RCC 7860 (cell line): ENCODE data around the gene APOO.

Experiments used
- DNase-seq: peaks from one replicate; pipeline ENCODE4 v3.0.0-alpha.2; 2015; ENCODE audit warnings: low spot score
- FAIRE-seq: peaks from 2 replicates; lab custom pipeline; 2012; peaks lifted over from hg19 to GRCh38; lab: Jason Lieb, UNC

The APOO gene

DNA sequence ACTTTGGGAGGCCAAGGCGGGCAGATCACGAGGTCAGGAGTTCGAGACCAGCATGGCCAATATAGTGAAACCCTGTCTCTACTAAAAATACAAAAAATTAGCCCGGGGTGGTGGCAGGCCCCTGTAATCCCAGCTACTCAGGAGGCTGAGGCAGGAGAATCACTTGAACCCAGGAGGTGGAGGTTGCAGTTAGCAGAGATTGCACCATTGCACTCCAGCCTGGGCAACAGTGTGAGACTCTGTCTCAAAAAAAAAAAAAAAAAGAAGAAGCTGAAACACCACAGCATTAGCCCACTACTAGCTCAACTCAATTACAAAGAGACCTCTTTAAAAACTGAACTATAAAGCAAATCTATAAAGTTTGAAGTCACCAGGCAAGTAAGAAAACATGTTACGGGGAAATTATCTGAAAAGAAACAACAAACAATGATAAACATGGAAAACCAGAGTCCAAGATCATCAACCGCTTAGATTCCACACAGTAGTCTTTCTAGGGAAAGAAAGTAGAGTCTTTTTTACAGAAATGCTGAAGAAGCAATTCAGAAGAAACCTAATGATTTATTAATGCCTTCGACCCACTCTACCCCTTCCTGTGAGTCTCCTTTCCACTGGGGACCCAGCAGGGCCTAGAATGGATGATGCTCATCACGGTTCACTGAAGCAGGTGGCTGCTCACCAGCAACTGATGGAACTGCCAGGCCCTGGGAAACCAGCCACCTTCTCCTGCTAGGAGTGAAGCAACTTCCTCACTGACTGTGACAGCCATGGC lies 118.2 kb downstream of the APOO start:
- DNase-seq (no peak), FAIRE-seq (no peak)

- no peak for DNase-seq
- FAIRE-seq, result no peak
Measured at GRCh38 chrX:23788946-23789345, 118.8 kb downstream of the APOO start.

DNA sequence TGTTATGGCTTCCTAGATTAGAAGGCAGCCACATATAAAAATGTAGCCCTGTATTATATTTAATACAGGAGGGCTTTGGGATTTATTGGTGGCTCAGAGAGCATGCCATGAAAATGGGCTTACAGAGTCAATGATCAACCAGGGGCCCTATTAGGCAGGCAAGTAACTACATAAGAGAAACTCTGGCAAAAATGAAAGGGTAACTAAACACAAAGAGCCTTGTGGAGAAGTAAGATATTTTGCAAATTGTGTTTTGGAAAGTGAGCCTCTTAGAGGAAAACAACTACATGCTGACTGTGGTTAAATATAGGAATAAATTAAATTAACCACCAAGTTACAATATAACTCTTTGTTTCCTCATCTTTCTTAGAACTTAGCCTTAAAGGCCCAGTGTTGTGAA lies 119.2 kb downstream of the APOO start:
- no peak for FAIRE-seq
- no peak for DNase-seq

- FAIRE-seq (no peak), DNase-seq (no peak)
Measured at GRCh38 chrX:23787745-23788118, 120.0 kb downstream of the APOO start.

DNA sequence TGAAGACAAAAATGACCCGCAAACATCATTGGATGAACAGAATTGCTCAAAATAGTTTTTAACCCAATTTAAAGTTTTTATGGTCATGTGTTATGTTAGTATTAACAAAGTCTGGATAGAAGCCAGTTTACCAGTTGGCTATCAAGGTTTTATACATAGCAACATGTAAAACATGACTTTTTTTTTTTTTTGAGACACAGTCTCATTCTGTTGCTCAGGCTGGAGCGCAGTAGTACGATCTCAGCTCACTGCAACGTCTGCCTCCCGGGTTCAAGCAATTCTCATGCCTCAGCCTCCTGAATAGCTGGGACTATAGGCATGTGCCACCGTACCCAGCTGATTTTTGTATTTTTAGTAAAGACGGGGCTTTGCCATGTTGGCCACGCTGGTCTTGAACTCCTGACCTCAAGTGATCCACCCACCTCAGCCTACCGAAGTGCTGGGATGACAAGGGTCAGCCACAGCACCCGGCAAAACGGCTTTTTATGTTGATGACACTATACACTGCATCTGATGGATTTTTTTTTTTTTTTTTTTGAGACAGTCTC lies 121.4 kb downstream of the APOO start:
- DNase-seq (no peak), FAIRE-seq (no peak)

DNA sequence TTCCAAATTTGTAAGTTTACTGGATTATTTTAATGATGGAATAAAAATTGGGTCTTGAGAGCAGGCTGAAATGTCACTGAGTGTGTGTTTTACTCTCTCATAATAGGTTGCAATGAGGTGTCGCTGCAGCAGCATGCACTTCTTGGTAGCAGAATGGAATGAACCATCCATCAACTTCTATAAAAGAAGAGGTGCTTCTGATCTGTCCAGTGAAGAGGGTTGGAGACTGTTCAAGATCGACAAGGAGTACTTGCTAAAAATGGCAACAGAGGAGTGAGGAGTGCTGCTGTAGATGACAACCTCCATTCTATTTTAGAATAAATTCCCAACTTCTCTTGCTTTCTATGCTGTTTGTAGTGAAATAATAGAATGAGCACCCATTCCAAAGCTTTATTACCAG lies 122.2 kb downstream of the APOO start:
- no peak for FAIRE-seq
- DNase-seq, result no peak

DNA sequence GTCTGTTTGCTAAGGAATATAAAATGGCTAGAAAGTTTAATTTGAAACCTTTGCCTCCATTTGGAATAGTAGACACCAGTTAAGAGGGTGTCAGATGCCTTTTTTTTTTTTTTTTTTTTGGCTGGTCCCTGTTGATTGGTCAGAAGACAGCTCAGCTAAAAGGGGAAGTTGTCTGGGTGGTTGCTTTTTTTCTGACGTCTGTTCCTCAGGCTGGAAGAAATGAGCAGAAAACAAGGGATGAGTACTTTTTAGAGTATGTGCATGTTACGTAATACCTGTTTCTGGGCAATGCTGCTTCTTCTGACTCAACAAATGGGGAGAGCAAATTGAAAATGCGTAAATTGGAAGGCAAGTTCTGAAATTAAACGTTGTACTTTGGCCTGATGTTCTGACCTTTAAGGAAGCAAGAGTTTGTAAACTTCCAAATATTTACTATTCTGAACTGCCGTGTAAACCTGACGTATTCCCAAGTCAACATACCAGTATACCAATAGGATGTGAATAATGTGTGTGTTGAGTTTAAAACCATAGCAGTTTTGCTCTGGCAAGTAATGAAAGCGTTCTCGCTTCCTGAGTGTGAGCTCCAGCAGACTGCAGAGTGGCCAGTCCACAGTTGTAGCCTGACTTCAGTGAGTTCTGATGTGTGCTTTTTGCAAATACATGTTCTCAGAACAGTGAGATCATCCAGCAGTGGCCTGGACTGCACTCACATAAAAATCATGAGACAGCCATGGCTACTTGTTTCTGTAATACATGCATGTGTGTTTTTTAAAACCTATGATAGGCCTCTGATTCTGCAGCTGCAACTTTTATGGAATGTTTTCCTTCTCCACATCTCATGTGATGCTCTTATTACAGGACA lies 123.0 kb downstream of the APOO start:
- DNase-seq (peak; percentile 41), FAIRE-seq (no peak)

DNA sequence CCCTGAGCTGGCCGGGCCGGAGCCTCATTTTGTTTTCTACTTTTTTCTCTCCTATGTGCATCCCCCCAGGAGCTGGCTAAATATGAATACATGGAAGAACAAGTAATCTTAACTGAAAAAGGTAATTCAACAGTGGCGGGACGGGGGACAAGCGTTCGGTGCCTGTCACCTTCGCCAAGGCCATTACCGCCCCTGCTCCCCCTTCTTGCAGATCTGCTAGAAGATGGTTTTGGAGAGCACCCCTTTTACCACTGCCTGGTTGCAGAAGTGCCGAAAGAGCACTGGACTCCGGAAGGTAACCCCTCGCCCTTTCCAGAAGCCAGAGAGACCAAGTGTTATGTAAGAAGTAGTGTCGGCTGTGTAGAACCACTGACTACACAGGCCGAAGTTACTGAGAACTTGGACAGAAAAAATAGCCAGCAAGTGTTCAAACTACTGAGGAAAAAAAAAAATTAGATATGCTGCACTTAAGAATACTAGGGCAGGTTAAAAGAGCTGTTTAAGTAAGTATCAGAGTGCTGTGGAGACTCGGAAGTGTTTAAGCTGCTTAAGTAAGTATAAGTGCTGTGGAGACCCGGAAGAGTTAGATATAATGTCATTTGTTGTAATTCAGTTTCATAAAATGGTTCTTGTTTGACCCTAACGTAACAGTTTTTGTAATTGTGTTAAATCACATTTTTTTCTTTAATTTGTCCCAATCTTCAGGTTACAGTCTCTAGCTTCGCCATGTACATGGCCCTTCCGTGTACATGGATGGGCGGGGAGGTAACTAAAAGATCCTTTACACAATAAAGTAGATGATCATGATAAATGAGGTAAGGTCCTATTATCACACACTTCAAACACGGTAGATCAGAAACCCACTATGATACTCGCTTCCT lies 123.9 kb downstream of the APOO start:
- DNase-seq, result no peak
- FAIRE-seq, result no peak
